ENCODE measurements around the gene BNC2. TPM values are rescaled to one million over a fixed set of nuclear protein-coding genes. Genes with fewer than 3 reads are reported as not detected.

The BNC2 gene
- total RNA-seq, 2 experiments from 2014 or later: not detected

DNA sequence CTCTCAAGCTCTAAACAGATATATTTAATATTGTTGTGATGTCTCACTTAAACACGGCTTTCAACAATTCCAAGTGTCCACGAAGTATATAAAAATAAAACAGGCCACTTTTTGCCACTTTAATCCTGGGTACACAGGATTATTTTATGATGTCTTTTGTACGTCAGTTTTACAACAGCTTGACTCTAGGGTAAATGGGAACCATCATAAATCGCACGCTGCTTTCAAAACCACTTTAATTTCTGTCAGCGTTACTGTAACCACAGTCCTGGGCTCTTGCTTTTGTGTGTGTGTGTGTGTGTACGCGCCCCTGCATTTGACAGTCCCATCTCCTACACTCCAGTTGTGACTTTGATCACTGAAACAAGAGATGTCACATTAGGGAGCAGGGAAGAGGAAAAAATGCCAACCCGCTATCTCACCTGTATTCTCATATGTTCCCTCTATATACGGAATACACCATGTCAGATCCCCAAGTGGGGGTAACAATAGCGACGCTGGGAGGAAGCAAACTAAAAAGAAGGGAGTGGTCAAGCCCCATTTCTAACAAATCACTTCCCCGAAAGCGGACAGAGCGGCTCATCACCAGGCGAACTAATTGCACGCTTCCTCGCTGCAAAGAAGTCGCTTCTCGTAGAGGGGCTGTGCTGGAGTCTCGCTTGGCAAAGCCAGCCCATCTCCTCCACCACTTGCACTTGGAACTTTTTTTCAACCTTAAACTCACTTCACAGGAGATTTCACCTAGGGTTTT, 1.2 kb downstream of the BNC2 start:
- no peak overlapping the region for H2AFZ ChIP-seq (ENCODE audit: low read length)
- no peak for TF ChIP-seq EZH2phosphoT487 (IDR thresholded peaks at IDR 0.05; ENCODE audit: borderline replicate concordance, low read depth, low read length)
- no peak for TF ChIP-seq CTCF (conservative IDR thresholded peaks at IDR 0.05; ENCODE audit: low read length)
- no peaks in the 10 kb centered on the region for H3K9me3 ChIP-seq (ENCODE audit: low read length)
- no peak overlapping the region for H3K4me2 ChIP-seq (ENCODE audit: low read length)
- no peak overlapping the region for H3K4me3 ChIP-seq (ENCODE audit: low read depth, low read length, poor library complexity, severe bottlenecking)
- H4K20me1 ChIP-seq (ENCODE audit: insufficient read depth, low read length): no peaks in the 10 kb centered on the region
- no TSS peak for BruUV-seq (replicated peaks)
- no peaks in the 10 kb centered on the region for H3K36me3 ChIP-seq (ENCODE audit: insufficient read depth, low read length)
- CTCF ChIA-PET (ENCODE audit: unreplicated experiment): no interaction called here
- H3K9me2 ChIP-seq (ENCODE audit: insufficient read depth, low read length): no peaks in the 10 kb centered on the region
- H3K79me2 ChIP-seq (ENCODE audit: insufficient read depth, low read depth, low read length): no peaks in the 10 kb centered on the region
- no peak overlapping the region for H3K27ac ChIP-seq (ENCODE audit: low read depth, low read length, poor library complexity, severe bottlenecking)
- no peaks in the 10 kb centered on the region for H3K4me1 ChIP-seq (ENCODE audit: insufficient read depth, low read length, poor library complexity, severe bottlenecking)
- no peak for DNase-seq (ENCODE audit: low spot score)
- intact Hi-C loops (cut with micrococcal nuclease; ENCODE audit: unreplicated experiment): no loop called here
- POLR2A ChIA-PET: no interaction called here

GRCh38 chr9:16868701-16869100, 1.8 kb downstream of the BNC2 start:
- ChIA-PET POLR2A (interaction anchor here (0.6 kb wide), 1 partner anchor 68 kb away, joined by 3 read pairs; no protein-coding TSS in a partner anchor), CTCF (ENCODE audit: unreplicated experiment) (no interaction called here)
- no peak for TF ChIP-seq EZH2phosphoT487 (IDR thresholded peaks at IDR 0.05; ENCODE audit: borderline replicate concordance, low read depth, low read length)
- no peak for TF ChIP-seq CTCF (conservative IDR thresholded peaks at IDR 0.05; ENCODE audit: low read length)
- Histone ChIP-seq H3K36me3 (ENCODE audit: insufficient read depth, low read length) (no peaks in the 10 kb centered on the region), H3K4me1 (ENCODE audit: insufficient read depth, low read length, poor library complexity, severe bottlenecking) (no peaks in the 10 kb centered on the region), H3K79me2 (ENCODE audit: insufficient read depth, low read depth, low read length) (no peaks in the 10 kb centered on the region), H2AFZ (ENCODE audit: low read length) (no peak overlapping the region), H3K9me3 (ENCODE audit: low read length) (no peaks in the 10 kb centered on the region), H3K27ac (ENCODE audit: low read depth, low read length, poor library complexity, severe bottlenecking) (no peak overlapping the region), H3K4me3 (ENCODE audit: low read depth, low read length, poor library complexity, severe bottlenecking) (no peak overlapping the region), H3K4me2 (ENCODE audit: low read length) (no peak overlapping the region), H3K9me2 (ENCODE audit: insufficient read depth, low read length) (no peaks in the 10 kb centered on the region), H4K20me1 (ENCODE audit: insufficient read depth, low read length) (no peaks in the 10 kb centered on the region)
- DNase-seq (ENCODE audit: low spot score): no peak
- no TSS peak for BruUV-seq (replicated peaks)
- intact Hi-C loops (cut with micrococcal nuclease; ENCODE audit: unreplicated experiment): no loop called here

GRCh38 chr9:16867576-16868311, 2.7 kb downstream of the BNC2 start:
- Histone ChIP-seq H3K9me3 (ENCODE audit: low read length) (no peaks in the 10 kb centered on the region), H3K27ac (ENCODE audit: low read depth, low read length, poor library complexity, severe bottlenecking) (no peak overlapping the region), H3K36me3 (ENCODE audit: insufficient read depth, low read length) (no peaks in the 10 kb centered on the region), H3K4me3 (ENCODE audit: low read depth, low read length, poor library complexity, severe bottlenecking) (no peak overlapping the region), H3K4me1 (ENCODE audit: insufficient read depth, low read length, poor library complexity, severe bottlenecking) (no peaks in the 10 kb centered on the region), H3K79me2 (ENCODE audit: insufficient read depth, low read depth, low read length) (no peaks in the 10 kb centered on the region), H2AFZ (ENCODE audit: low read length) (no peak overlapping the region), H4K20me1 (ENCODE audit: insufficient read depth, low read length) (no peaks in the 10 kb centered on the region), H3K4me2 (ENCODE audit: low read length) (no peak overlapping the region), H3K9me2 (ENCODE audit: insufficient read depth, low read length) (no peaks in the 10 kb centered on the region)
- DNase-seq (ENCODE audit: low spot score): no peak
- ChIA-PET POLR2A (no interaction called here), CTCF (ENCODE audit: unreplicated experiment) (no interaction called here)
- intact Hi-C loops (cut with micrococcal nuclease; ENCODE audit: unreplicated experiment): no loop called here
- no TSS peak for BruUV-seq (replicated peaks)
- TF ChIP-seq CTCF (conservative IDR thresholded peaks at IDR 0.05; ENCODE audit: low read length): no peak
- TF ChIP-seq EZH2phosphoT487 (IDR thresholded peaks at IDR 0.05; ENCODE audit: borderline replicate concordance, low read depth, low read length): no peak

Data from OCI-LY7 (cell line).